Astrocyte (in vitro differentiated cells and primary cell): Measurements from ENCODE around the gene SLC33A1. TPM values are rescaled to one million over a fixed set of nuclear protein-coding genes. Genes with fewer than 3 reads are reported as not detected.

Source experiments
- DNase-seq: peaks from one replicate; pipeline ENCODE4 v3.0.0-alpha.2; 2010; ENCODE audit warnings: low read depth
- FAIRE-seq: peaks from 2 replicates; lab custom pipeline; 2011; peaks lifted over from hg19 to GRCh38; lab: Jason Lieb, UNC
- H2AFZ ChIP-seq: 2 replicates; pipeline ENCODE4 v1.6.0; 2012; ENCODE audit warnings: low read depth, low read length, inconsistent platforms
- H3K27ac ChIP-seq: 2 replicates; pipeline ENCODE4 v1.5.1; 2011; ENCODE audit warnings: low read depth, low read length, inconsistent platforms
- H3K27me3 ChIP-seq: 2 replicates; pipeline ENCODE4 v1.6.0; 2011; ENCODE audit warnings: low read length, inconsistent platforms; ENCODE audit not compliant: insufficient read depth
- H3K36me3 ChIP-seq: 2 replicates; pipeline ENCODE4 v1.5.1; 2011; ENCODE audit warnings: low read length, inconsistent platforms; ENCODE audit not compliant: insufficient read depth
- H3K4me1 ChIP-seq: 2 replicates; pipeline ENCODE4 v1.5.1; 2011; ENCODE audit warnings: low read length, inconsistent platforms; ENCODE audit not compliant: insufficient read depth
- H3K4me2 ChIP-seq: 2 replicates; pipeline ENCODE4 v1.6.0; 2012; ENCODE audit warnings: low read length, inconsistent platforms
- H3K4me3 ChIP-seq: 2 replicates; pipeline ENCODE4 v1.5.1; 2011; ENCODE audit warnings: low read depth, mild to moderate bottlenecking, low read length, inconsistent platforms; ENCODE audit not compliant: insufficient read depth
- H3K79me2 ChIP-seq: 2 replicates; pipeline ENCODE4 v1.6.0; 2012; ENCODE audit warnings: mild to moderate bottlenecking, low read length, inconsistent platforms; ENCODE audit not compliant: insufficient read depth
- H3K9ac ChIP-seq: 2 replicates; pipeline ENCODE4 v1.6.0; 2012; ENCODE audit warnings: mild to moderate bottlenecking, low read length, inconsistent platforms
- H3K9me3 ChIP-seq: 2 replicates; pipeline ENCODE4 v1.5.1; 2012; ENCODE audit warnings: low read depth, mild to moderate bottlenecking, low read length, inconsistent platforms; ENCODE audit not compliant: insufficient read depth
- H4K20me1 ChIP-seq: 2 replicates; pipeline ENCODE4 v1.6.0; 2012; ENCODE audit warnings: low read length, inconsistent platforms; ENCODE audit not compliant: insufficient read depth
- H3K27ac Mint-ChIP-seq: one replicate; pipeline ENCODE4 v1.8.0; 2021; ENCODE audit warnings: mild to moderate bottlenecking, mixed read lengths; ENCODE audit not compliant: unreplicated experiment
- H3K27me3 Mint-ChIP-seq: one replicate; pipeline ENCODE4 v1.8.0; 2021; ENCODE audit warnings: low read depth, mixed read lengths; ENCODE audit not compliant: unreplicated experiment
- H3K36me3 Mint-ChIP-seq: one replicate; pipeline ENCODE4 v1.8.0; 2021; ENCODE audit warnings: low read depth, mixed read lengths; ENCODE audit not compliant: unreplicated experiment
- H3K4me1 Mint-ChIP-seq: one replicate; pipeline ENCODE4 v1.8.0; 2021; ENCODE audit warnings: low read depth, mixed read lengths; ENCODE audit not compliant: unreplicated experiment
- H3K4me3 Mint-ChIP-seq: one replicate; pipeline ENCODE4 v1.8.0; 2021; ENCODE audit warnings: mild to moderate bottlenecking, moderate library complexity, mixed read lengths; ENCODE audit not compliant: unreplicated experiment
- H3K9me3 Mint-ChIP-seq: one replicate; pipeline ENCODE4 v1.8.0; 2021; ENCODE audit warnings: mild to moderate bottlenecking, mixed read lengths; ENCODE audit not compliant: unreplicated experiment
- CTCF ChIP-seq: IDR thresholded peaks from 2 replicates; pipeline ENCODE4 v1.5.1; 2011; ENCODE audit warnings: low read depth, mild to moderate bottlenecking, inconsistent platforms, low read length, moderate library complexity; ENCODE audit not compliant: insufficient read depth
- EZH2 ChIP-seq: IDR thresholded peaks from 2 replicates; pipeline ENCODE4 v1.6.1; 2012; ENCODE audit warnings: mild to moderate bottlenecking, low read length, inconsistent platforms; ENCODE audit not compliant: insufficient read depth
- total RNA-seq: library from RNA; stranded (reverse); gene quantifications from 2 replicates; pipeline ENCODE4 v1.2.1, GENCODE V29; 2021

The SLC33A1 gene
- total RNA-seq, 1 donor from 2014 or later = 27.3 TPM

- Mint-ChIP-seq H3K4me3 (no peak overlapping the region), H3K9me3 (no peaks in the 10 kb centered on the region), H3K27me3 (no peaks in the 10 kb centered on the region), H3K36me3 (peaks cover 4% of the 10 kb centered on the region), H3K4me1 (no peaks in the 10 kb centered on the region), H3K27ac (no peak overlapping the region)
- Histone ChIP-seq H3K9ac (no peak overlapping the region), H3K4me3 (no peak overlapping the region), H3K27me3 (no peaks in the 10 kb centered on the region), H2AFZ (no peak overlapping the region), H4K20me1 (no peaks in the 10 kb centered on the region), H3K79me2 (no peaks in the 10 kb centered on the region), H3K4me1 (no peaks in the 10 kb centered on the region), H3K36me3 (no peaks in the 10 kb centered on the region), H3K9me3 (no peaks in the 10 kb centered on the region), H3K4me2 (no peak overlapping the region), H3K27ac (no peak overlapping the region)
- DNase-seq = no peak
- no peak for TF ChIP-seq EZH2
- TF ChIP-seq CTCF = no peak
- FAIRE-seq = no peak
Measured at GRCh38 chr3:155772801-155773200, 81.4 kb downstream of the SLC33A1 start.

GRCh38 chr3:155771126-155771525 is 83.1 kb downstream of the SLC33A1 start:
- no peak for TF ChIP-seq CTCF
- TF ChIP-seq EZH2 = no peak
- H3K4me3 Mint-ChIP-seq = no peak overlapping the region

More at GRCh38 chr3:155771126-155771525, 83.1 kb downstream of the SLC33A1 start:
- Histone ChIP-seq H3K4me1 (no peaks in the 10 kb centered on the region), H2AFZ (no peak overlapping the region), H4K20me1 (no peaks in the 10 kb centered on the region), H3K4me2 (no peak overlapping the region), H3K27ac (no peak overlapping the region), H3K27me3 (no peaks in the 10 kb centered on the region), H3K4me3 (no peak overlapping the region), H3K9ac (no peak overlapping the region), H3K9me3 (no peaks in the 10 kb centered on the region), H3K36me3 (no peaks in the 10 kb centered on the region), H3K79me2 (no peaks in the 10 kb centered on the region)
- H3K36me3 Mint-ChIP-seq = peaks cover 4% of the 10 kb centered on the region
- no peaks in the 10 kb centered on the region for H3K27me3 Mint-ChIP-seq
- no peak overlapping the region for H3K27ac Mint-ChIP-seq
- FAIRE-seq (no peak), DNase-seq (no peak)
- H3K9me3 Mint-ChIP-seq = no peaks in the 10 kb centered on the region
- no peaks in the 10 kb centered on the region for H3K4me1 Mint-ChIP-seq

Other genes starting within 250 kb of the SLC33A1 start
- 0.65 and 1.2 TPM in 2 replicates for gene PLCH1, start 109.4 kb downstream of the SLC33A1 start, total RNA-seq
- gene C3orf33, start 48.1 kb downstream of the SLC33A1 start, total RNA-seq = 2.4 and 3.2 TPM in 2 replicates
- gene GMPS, start 16.2 kb upstream of the SLC33A1 start, total RNA-seq = 58.1 and 59.7 TPM in 2 replicates